HG03442 (cell line): ENCODE measurements around the gene LAMB4.
"Not testable (repeated sequence)": the region's sequence is repeated elsewhere in the genome, so short reads cannot be mapped to it uniquely, and the experiment has no call there.

Experiments
- ATAC-seq: cut with Tn5 transposase; IDR thresholded peaks from one replicate; pipeline ENCODE4 v1.9.1; 2021; ENCODE audit warnings: mild to moderate bottlenecking, moderate library complexity; ENCODE audit not compliant: unreplicated experiment

The LAMB4 gene

GRCh38 chr7:108049962-108050361 is 80.2 kb downstream of the LAMB4 start:
- peak; percentile 95 for ATAC-seq

DNA sequence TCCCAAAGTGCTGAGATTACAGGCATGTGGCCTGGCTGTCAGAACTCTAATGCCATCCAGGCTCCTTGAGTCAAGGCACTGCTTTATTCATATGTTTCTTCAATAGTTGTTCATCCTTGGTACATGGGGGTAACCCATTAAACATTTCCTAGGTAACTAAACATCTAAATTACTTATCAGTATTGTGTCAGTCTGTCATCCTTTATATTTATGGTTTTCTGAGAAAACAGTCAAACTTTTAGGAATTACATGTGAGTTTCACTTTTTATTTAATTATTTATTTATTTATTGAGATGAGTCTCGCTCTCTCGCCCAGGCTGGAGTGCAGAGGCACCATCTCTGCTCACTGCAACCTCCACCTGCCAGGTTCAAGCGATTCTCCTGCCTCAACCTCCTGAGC is 81.7 kb downstream of the LAMB4 start:
- ATAC-seq, result no peak

- ATAC-seq, result no peak
These were observed 83.1 kb downstream of the LAMB4 start for GRCh38 chr7:108046952-108047506.

- no peak for ATAC-seq
These were observed 84.5 kb downstream of the LAMB4 start for GRCh38 chr7:108045669-108046068.

DNA sequence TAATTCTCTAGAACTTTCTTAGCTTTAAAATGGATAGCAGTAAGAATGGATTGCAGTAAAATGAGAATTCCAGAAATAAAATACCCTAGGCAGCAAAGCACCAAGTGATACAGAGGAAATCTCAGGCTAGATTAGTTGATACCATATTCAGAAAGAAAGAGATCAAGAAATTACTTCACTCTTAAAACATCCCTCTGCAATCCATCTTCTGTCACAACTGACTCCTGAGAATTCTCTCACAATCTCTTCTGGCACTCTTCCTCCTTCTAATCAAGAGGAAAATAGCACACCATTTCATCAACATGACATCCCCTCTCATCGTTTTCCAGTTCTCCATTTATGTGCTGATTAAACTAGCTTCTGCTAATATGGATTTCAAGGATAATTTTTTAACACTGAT is 85.0 kb downstream of the LAMB4 start:
- no peak for ATAC-seq

DNA sequence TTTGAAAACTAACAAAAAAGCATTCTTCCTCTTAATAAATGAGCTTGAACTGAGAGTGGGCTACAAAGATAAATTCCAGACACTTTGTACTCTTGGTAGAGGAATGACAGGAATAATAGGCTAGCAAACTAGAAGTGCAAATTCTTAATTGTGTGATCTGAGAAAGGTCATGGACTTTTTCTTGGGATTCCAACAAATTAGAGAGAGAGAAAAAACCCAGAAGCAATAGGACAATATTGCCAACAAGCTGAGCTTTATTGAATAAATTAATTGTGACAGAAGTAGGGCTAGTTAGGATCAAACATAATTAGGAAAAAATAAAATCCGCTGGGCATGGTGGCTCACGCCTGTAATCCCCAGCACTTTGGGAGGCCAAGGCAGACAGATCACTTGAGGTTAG is 85.8 kb downstream of the LAMB4 start:
- ATAC-seq, result no peak

DNA sequence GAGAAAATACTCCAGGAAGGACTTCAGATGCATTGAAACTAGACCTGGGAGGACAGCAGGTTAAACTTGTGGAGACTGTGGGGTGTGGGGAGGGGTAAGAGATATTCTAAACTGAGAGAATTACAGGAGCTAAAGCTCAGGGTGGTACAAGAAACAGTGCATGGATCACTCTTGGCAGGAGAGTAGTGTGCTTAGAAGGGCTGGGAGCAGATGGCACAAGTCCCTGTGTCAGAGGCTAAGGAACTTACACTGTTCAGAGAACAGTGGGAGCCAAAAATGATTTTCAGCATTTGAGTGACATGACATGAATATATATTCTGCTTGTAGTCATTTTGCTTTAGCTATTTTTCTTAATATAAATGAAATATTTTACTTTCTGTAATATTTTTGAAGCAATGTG is 91.2 kb downstream of the LAMB4 start:
- ATAC-seq, result no peak

DNA sequence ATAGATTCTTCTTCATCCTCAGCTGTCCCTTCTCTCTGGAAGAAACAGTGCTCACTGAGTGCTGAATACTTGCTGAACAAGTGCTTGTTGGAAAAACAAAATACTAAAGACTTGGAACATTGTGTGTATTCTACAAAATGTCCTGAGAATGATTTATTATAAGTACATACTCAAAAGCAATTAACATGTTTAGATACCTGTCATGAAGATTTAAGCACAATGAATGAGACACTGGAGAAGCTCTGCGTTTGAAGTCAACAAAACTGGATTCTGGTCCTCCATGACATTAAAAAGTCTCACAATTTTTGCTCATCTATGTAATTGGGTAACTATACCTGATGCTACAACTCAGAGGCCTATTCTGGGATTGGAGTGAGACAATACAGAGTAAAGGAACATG is 92.4 kb downstream of the LAMB4 start:
- no peak for ATAC-seq

GRCh38 chr7:108037140-108037539 is 93.0 kb downstream of the LAMB4 start:
- ATAC-seq, result no peak

DNA sequence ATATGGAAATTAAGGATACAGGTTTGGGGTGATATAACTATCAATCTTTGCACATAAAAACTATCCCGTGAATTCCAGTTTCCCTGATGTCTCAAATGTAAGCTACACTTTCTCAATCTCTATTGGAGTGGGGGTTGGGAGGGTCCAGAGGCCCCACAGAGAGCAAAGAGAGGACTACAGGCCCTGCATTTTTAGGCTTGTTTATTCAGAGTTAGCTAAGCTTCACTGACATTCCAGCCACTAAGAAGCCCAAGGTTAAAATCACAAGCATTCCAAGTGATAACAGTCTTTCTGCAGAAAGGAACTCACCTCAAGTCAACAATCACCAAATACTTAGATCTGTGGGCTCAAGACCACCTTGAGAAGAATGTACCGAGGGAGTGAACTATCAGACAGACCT is 95.6 kb downstream of the LAMB4 start:
- no peak for ATAC-seq

- no peak for ATAC-seq
These were observed 96.2 kb downstream of the LAMB4 start for GRCh38 chr7:108033776-108034497.

- not testable (repeated sequence) for ATAC-seq
These were observed 96.9 kb downstream of the LAMB4 start for GRCh38 chr7:108033309-108033708.

- ATAC-seq, result no peak
These were observed 99.6 kb downstream of the LAMB4 start for GRCh38 chr7:108030516-108030915.

GRCh38 chr7:108029034-108029433 is 101.1 kb downstream of the LAMB4 start:
- no peak for ATAC-seq

GRCh38 chr7:108028111-108028510 is 102.0 kb downstream of the LAMB4 start:
- no peak for ATAC-seq

GRCh38 chr7:108027239-108027638 is 102.9 kb downstream of the LAMB4 start:
- ATAC-seq, result no peak

DNA sequence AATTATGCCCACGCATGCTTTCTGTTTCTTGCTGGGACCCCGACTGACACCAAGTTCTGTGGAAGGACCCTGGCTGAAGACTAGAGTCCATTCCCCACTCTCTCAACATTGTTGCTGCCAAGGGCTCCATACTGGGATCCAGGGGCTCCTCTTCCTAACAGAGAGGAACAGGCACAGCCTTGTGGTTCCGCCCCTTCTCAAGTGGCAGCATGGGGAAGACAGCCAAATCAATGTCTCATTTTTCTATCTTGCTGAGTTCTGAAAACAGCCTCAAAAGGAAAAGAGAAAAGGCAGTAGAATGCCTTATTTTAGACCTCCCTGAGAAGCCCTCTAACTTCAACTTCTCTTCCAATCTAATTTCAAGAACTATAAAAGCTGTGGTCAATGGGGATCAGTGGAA is 103.5 kb downstream of the LAMB4 start:
- ATAC-seq, result no peak

DNA sequence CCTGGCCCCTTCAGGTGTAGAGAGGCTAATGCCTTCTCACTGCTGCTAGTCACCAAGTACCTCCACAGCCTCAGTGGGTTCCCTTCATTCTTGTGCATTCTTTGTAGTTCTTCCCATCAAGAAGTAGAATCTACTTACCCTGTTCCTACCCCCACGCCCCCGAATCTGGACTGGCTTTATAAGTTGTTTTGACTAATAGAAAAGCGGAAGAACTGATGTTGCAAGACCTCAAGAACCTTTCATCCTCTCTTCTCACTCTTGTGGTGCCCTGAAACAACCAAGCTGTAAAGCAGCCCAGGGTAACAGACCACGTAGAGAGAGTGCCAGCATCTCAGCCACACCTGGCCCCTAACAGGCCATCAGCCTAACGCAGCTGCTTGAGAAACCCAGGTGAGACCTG is 104.0 kb downstream of the LAMB4 start:
- ATAC-seq, result no peak

DNA sequence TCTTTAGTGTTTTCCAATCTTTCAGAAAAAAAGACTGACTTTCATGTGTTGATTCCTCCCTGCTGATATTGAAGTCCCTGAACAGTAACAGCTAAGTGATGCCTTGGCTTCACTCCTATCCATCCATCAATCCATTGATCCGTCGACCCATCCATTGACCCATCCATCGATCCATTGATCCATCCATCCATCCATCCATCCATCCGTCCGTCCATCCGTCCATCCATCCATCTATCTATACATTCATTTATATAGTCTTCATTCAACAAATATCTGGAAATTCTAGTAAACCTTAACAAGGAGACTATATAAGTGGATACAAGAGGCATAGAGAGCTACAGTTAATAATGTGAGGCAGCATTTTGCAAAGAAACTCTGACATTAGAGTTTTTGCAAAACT is 105.6 kb downstream of the LAMB4 start:
- no peak for ATAC-seq

GRCh38 chr7:108020585-108020984 is 109.6 kb downstream of the LAMB4 start:
- no peak for ATAC-seq

- no peak for ATAC-seq
These were observed 111.5 kb downstream of the LAMB4 start for GRCh38 chr7:108018668-108019067.

- no peak for ATAC-seq
These were observed 112.4 kb downstream of the LAMB4 start for GRCh38 chr7:108017776-108018151.
